NCI-H2227 treated with DMSO at 0.1 percent for 48 hours (cell line): Measurements from ENCODE around the gene CA6.
"Not testable (repeated sequence)": the region's sequence is repeated elsewhere in the genome, so short reads cannot be mapped to it uniquely, and the experiment has no call there.

ENCODE experiments used
- DNase-seq: peaks from one replicate; lab custom pipeline; 2025; lab: John Stamatoyannopoulos, UW

CA6 gene

DNA sequence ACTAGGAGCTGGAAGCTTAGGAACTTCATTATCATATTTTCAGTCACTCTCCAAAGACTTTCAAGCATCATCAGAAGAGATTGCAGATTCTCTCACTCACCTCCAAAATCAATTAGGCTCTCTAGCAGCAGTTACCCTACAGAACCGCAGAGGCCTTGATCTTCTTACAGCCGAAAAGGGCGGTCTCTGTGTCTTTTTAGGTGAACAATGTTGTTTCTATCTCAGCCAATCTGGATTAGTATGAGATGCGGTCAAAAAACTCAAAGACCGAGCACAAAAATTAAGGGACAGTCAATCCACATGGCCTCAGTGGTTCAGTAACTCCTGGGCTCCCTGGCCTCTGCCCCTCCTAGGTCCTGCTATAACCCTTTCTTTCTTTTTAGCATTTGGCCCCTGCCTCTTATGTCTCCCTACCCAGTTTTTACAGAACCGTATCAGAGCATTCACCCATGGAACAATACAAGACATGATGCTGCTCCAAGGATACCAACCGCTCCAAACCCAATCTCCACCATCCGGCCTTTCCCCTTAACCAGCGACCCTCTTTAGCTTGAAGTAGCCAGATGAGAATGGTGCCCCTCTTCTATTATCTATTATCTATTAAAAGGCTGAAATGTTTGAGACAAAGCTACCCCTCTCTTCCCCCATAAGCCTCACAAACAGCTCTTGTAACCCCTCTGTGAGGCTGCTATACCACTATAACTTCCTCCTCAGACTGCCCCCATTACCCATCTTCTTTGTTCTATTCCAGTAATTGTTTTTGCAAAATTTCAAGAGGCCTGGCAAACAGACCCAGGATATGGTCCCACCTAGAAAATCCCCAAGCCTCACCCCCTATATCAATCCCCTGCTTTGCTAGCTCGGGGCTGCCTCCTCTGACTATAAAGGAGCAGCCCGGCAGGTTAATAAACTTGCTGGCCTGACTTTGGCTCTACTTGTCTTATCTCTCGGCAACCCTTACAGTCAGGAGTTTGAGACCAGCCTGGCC is 18.7 kb upstream of the CA6 start:
- DNase-seq, result no peak

GRCh38 chr1:8930116-8930515 is 15.6 kb upstream of the CA6 start:
- no peak for DNase-seq

DNA sequence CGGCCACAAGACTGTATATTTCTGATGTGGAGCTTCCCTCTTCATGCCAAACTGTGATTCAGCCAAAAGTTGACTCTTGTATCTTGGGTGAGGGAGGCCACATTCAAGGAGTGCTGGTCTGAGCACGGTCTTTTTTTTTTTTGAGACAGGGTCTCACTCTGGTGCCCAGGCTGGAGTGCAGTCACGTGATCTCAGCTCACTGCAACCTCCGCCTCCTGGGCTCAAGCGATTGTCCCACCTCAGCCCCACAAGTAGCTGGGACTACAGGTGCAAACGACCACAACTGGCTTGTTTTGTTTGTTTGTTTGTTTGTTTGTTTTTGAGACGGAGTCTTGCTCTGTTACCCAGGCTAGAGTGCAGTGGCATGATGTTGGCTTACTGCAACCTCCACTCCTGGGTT is 8.6 kb upstream of the CA6 start:
- DNase-seq, result not testable (repeated sequence)

DNA sequence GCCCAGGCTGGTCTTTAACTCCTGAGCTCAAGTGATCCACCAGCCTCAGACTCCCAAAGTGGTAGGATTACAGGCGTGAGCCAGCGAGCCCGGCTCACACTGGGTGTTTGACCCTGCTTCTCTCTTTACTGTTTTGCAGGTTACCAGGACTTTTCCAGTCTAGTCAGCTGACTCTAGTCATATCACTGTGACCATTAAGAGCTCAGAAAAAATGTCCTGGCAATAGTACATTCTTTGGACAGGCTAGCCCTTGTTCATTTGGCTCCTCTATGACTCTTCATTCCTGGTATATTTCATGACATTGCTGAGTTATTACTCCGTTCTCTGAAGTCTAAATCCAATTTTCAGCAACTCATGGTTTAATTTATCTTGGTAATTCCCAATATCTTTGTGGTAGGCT is 8.0 kb upstream of the CA6 start:
- no peak for DNase-seq

GRCh38 chr1:8938232-8938999 is 7.3 kb upstream of the CA6 start:
- peak; percentile 28 for DNase-seq

DNA sequence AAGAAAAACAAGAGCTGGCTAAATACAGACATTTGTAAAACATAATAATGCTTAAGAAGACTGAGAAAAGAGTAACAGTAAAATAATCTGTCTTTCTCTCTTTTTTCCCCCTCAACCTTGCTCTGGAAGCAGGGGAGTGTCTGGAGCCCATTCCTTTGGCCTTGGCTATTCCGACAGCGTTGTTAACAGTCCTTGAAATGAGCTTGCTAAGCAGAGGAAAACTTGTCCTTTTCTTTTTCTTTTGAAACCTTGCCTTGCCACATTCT is 6.7 kb upstream of the CA6 start:
- DNase-seq, result no peak

DNA sequence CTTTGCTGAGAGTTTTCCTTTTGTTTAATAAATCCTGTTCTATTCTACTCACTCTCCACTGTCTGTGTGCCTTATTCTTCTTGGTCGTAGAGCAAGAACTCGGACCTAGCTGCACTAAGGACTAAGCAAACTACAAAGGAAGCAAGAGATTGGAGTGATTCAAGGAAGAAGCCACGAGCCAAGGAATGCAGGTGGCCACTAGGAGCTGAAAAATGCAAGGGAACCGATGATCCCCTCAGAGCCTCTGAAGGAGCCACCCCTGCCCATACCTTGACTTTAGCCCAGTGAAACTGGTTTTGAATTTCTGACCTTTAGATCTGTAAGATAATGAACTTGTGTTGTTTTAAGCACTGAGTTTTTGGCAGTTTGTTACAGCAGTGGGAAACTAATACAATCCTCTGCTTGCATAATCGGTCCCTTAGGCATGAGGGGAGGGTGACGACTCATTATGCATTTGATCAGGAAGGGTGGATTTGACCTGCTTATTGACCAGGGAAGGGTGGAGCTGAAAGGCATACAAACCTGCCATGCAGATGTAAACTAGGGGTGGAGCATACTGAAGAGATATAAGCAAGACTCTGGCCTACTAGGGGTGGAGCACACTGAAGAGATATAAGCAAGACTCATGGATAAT is 6.2 kb upstream of the CA6 start:
- no peak for DNase-seq

- no peak for DNase-seq
These were observed 3.8 kb upstream of the CA6 start for GRCh38 chr1:8941906-8942305.

- DNase-seq, result no peak
These were observed 1.9 kb upstream of the CA6 start for GRCh38 chr1:8943498-8944405.

- DNase-seq, result no peak
These were observed 1.5 kb downstream of the CA6 start for GRCh38 chr1:8947127-8947691.

GRCh38 chr1:8950309-8950708 is 4.6 kb downstream of the CA6 start:
- DNase-seq, result no peak

- no peak for DNase-seq
These were observed 5.6 kb downstream of the CA6 start for GRCh38 chr1:8951231-8951630.

GRCh38 chr1:8955406-8955805 is 9.7 kb downstream of the CA6 start:
- DNase-seq, result peak; percentile 88

GRCh38 chr1:8956461-8957349 is 11.0 kb downstream of the CA6 start:
- DNase-seq, result no peak

DNA sequence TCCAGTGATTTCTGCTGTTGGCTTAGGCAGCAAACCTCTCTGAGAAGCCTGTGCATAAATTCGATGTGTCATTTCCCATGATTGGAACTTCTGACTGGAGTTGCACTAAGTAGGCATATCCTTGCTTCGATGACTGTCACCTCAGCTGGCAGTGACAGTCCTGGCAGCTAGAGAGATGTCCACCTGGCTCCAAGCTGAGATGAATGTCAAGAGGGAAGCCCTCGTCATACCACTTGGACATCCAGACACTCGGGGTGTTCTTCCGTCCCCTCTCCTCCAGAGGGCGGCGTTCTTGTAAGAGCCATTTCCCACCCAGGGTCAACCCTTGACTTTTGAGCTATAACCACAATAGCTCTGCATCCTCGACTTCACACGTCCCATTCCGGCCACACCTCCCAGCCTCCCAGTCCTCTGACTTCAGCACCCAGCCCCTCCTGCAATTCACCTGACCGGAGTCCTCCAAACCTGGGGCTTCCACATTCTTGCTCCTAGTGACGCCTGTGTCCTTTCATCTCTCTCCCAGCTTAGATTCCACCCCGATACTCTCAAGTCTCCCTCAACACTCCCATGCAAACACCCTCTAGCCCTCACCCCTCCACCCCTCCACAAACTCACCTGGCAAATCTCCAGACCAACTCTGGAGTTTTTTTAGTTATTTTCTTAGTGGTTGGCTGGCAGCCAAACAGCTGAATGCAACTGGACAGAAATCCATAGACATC is 17.3 kb downstream of the CA6 start:
- no peak for DNase-seq

- DNase-seq, result no peak
These were observed 18.3 kb downstream of the CA6 start for GRCh38 chr1:8963963-8964362.

DNA sequence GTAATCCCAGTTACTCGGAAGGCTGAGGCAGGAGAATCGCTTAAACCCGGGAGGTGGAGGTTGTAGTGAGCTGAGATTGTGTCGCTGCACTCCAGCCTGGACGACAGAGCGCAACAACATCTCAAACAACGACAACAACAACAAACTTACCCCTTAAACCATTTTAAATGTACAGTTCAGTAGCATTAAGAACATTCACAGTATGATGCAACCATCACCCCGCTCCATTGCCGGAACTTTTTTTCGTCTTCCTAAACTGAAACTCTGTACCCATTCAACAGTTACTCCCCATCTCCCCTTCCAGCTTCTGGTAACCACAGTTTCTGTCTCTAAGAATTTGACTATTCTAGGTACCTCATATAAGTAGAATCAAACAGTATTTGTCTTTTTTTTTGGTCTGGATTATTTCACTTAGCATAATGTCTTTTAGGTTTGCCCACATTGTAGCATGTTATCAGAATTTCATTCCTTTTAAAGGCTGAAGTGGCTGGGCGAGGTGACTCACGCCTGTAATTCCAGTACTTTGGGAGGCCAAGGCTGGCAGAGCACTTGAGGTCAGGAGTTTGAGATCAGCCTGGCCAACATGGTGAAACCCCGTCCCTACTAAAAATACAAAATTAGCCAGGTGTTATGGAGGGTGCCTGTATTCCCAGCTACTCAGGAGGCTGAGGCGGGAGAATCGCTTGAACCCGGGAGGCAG is 19.6 kb downstream of the CA6 start:
- no peak for DNase-seq

DNA sequence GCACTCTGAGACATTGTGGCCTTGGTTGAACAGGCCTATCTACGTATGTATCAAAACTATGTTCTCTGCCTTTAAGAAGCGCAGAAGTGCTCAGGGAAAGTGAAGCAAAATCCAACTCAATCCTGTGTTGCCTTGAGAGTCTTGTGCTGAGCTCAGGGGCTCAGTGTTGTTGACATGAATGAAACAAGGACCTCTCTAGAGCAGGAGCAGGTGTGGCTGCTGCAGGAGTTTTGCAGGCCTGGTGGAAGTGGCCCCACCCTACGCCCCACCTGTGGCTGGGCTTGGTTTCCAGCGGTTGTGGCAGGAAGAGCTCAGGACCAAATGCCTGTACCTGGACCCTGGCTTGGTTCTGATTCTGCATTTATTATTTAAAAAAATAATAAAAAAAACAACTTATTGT is 20.9 kb downstream of the CA6 start:
- no peak for DNase-seq

GRCh38 chr1:8968902-8969301 is 23.2 kb downstream of the CA6 start:
- not testable (repeated sequence) for DNase-seq
